Measurements from ENCODE around the gene RHEB. TPM values are rescaled to one million over a fixed set of nuclear protein-coding genes. Genes with fewer than 3 reads are reported as not detected.

Gene RHEB
- total RNA-seq, 1 donor from 2014 or later = 68.3 TPM

DNA sequence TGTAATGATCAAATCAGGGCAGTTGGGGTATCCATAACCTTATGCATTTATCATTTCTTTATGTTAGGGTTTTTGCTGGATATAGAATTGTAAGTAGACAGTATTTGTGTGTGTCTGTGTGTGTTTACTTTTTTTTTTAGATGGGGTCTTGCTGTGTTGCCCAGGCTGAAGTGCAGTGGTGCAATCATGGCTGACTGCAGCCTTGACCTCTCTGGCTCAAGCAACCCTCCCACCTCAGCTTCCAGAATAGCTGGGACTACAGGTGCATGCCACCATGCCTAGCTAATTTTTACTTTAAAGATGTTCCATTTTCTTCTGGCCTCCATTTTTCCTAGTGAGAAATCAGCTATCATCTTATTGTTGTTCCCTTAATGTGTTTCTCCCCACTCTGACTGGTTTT is 10.1 kb upstream of the RHEB start:
- intact Hi-C loops (cut with micrococcal nuclease) = no loop called here

DNA sequence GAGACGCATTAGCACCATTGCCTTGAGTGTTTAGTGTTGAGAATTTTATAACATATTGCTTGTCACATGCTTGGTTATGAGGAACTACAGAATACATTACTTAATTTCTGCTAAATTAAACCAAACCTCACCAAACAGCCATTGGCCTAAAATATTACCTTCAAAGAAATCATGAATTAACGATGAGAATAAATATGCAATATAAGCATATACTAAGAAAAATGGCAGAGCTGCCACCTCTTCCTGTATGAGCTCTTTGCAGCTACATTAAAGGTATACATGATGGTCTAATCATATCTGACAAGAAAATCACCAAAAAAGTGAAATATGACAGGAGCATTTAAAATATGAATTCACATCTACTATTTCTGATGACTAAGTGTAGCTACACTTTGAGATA is 5.2 kb upstream of the RHEB start:
- intact Hi-C loops (cut with micrococcal nuclease) = loop anchor here (5.0 kb wide), 3 partner anchors 352 to 937 kb away; partner anchors contain the start of gene PRKAG2

GRCh38 chr7:151524331-151524730 is 4.6 kb upstream of the RHEB start:
- intact Hi-C loops (cut with micrococcal nuclease) = loop anchor here (5.0 kb wide), 3 partner anchors 353 to 938 kb away; partner anchors contain the start of gene PRKAG2

GRCh38 chr7:151520419-151521261 is 945 bp upstream of the RHEB start:
- intact Hi-C loops (cut with micrococcal nuclease) = loop anchor here (1.0 to 5.0 kb wide), 8 partner anchors 113 to 942 kb away; partner anchors contain the start of genes ABCF2, NUB1 and PRKAG2

- intact Hi-C loops (cut with micrococcal nuclease) = loop anchor here (1.0 to 5.0 kb wide), 11 partner anchors 18 to 1197 kb away; partner anchors contain the start of genes ACTR3C, CHPF2, LRRC61 and XRCC2
Measured at GRCh38 chr7:151518947-151519764, 539 bp downstream of the RHEB start.

DNA sequence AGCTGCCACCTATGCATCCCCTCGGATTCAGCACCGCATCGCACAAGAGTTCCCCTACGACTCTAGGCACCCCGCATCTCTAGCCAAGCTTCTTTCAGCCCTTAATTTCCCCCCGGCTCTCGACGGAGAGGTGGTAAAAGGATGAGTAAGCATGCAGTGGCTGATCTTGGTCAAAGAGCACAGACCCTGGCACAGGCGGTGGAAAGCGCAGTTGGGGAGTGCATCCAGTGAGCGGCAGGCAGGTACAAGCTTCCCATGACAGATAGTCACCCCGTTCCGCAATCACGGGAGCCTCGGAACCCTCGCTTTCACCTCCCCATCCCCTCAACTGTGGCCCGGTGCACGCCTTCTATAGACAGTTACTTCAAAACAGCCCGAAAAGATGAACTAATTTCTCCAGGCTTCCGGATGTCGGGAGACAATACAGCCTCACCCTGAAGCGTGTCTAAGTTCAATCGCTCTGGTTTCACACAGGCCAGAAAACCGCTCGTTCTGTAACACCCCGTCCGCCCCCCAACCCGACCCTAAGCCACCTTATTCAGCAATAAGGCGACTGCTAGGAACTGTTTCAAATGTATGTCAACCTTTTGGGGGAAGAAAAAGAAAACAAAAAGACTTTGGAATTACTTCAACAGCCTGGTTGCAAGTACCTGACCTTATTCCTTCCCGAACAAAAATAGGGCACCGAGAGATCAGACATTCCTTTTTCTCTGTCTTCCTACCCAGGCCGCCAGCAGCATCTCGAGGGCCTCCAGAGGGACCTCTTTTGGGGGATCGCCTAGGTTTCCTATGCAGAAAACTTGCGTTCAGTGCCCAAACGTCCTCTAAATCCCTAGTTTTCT is 1.4 kb downstream of the RHEB start:
- intact Hi-C loops (cut with micrococcal nuclease) = loop anchor here (1.0 to 5.0 kb wide), 9 partner anchors 17 to 1196 kb away; partner anchors contain the start of genes ACTR3C, LRRC61 and XRCC2

DNA sequence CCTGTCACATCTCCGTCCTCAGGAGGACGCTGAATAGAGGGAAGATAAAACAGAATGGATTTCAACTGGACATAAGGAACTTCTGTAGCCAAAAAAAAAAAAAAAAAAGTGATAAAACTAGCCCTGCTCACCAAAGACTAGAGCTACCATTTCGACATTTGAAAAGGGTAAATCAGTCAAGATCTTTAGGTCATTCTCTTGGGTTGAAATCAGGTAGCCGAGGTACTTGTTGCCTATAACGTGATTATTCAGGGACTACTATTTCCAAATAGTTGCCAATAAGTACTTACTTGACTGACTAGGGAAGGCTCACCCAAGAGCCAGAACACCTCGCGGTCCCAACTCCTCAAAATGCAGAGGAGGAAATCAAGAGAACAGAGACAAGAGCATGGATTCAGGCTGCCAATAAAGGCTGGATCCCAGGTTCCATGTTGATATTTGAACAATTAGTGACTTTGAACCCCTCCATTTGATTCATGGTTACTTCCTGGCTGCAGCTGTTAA is 2.0 kb downstream of the RHEB start:
- intact Hi-C loops (cut with micrococcal nuclease) = loop anchor here (1.0 to 5.0 kb wide), 9 partner anchors 16 to 1195 kb away; partner anchors contain the start of genes ACTR3C, LRRC61 and XRCC2

- intact Hi-C loops (cut with micrococcal nuclease) = loop anchor here (1.0 to 5.0 kb wide), 6 partner anchors 8 to 1193 kb away; partner anchors contain the start of genes ACTR3C, LRRC61 and XRCC2
Measured at GRCh38 chr7:151515276-151515565, 4.5 kb downstream of the RHEB start.

DNA sequence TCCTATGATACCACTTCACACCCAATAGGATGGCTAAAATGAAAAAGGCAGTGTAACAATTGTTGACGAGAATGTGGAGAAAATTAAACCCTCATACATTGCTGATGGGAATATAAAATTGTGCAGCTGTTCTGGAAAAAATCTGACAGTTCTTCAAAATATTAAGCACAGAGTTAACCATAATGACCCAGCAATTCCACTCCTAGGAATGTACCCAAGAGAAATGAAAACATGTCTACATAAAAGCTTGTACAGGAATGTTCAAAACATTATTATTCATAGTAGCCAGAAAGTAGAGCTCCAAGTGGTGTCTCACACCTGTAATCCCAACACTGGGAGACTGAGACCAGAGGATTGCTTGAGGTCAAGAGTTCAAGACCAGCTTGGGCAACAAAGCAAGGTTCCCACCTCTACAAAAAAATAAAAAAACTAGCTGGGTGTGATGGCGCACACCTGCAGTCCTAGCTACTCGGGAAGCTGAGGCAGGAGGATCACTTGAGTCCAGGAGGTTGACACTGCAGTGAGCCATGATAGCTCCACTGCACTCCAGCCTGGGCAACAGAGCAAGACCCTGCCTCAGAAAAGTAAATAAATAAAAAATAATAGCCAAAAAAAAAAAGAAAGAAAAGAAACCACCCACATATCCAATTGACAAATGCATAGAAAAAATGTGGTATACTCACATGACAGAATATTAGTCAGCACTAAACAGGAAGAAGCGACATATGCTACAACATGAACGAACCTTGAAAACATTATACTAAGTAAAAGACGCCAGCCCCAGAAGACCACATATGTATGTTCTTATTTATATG is 5.0 kb downstream of the RHEB start:
- intact Hi-C loops (cut with micrococcal nuclease) = loop anchor here (1.0 to 5.0 kb wide), 6 partner anchors 7 to 1192 kb away; partner anchors contain the start of genes ACTR3C, LRRC61 and XRCC2

DNA sequence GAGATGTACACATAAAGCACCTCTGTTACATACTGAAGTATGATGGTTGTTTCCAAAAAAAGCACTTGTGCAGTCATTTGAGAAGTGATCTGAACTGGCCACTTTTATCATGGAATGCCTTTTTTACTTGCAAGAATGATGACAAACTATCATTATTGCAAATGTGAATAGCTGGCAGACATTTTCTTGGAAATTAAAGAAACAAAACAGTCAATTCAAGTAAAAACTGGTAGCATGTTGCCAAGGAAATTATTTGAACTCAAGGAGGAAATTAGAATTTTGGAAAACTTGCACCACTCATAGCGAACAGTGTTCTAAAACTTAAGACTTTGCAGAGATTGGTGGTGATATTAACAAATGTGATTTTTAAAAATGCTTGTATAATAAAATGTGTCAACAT is 6.6 kb downstream of the RHEB start:
- intact Hi-C loops (cut with micrococcal nuclease) = no loop called here

GRCh38 chr7:151512353-151512752 is 7.3 kb downstream of the RHEB start:
- intact Hi-C loops (cut with micrococcal nuclease) = no loop called here

DNA sequence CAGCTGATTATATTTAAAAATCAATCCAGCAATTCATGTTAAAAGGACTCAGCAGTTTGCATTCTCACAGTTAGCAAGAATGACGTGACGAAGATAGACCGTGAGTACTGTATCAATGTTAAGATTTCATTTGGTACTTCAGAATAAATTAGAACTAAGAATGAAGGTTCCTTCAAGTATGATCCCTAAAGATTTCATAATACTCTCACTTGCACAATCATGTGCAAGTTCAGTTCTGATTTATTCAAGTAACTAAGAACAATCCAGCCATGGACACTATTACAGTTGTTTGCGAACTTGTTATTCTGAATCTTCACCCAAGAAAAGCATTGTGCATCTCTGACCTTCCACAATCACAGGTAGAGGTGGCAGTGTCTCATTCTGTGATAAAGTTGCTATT is 7.7 kb downstream of the RHEB start:
- intact Hi-C loops (cut with micrococcal nuclease) = no loop called here

DNA sequence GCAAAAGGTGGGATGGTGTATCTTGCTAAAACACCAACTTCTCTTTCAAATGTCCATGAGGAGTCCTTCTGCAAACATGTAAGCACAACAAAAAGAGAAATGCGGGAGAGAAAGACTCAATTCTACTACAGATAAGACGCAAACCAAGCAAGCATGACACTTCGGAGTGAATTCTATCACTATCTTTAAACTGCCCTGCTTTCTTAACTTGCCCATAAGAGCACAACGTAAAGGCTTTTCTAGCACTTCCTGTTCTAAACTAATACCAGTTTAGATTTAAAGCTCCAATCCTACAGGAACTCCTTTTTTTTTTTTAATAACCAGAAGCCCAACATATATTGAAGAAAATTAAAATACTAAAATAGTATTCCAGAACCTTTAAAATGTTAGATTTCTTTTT is 8.4 kb downstream of the RHEB start:
- intact Hi-C loops (cut with micrococcal nuclease) = no loop called here

DNA sequence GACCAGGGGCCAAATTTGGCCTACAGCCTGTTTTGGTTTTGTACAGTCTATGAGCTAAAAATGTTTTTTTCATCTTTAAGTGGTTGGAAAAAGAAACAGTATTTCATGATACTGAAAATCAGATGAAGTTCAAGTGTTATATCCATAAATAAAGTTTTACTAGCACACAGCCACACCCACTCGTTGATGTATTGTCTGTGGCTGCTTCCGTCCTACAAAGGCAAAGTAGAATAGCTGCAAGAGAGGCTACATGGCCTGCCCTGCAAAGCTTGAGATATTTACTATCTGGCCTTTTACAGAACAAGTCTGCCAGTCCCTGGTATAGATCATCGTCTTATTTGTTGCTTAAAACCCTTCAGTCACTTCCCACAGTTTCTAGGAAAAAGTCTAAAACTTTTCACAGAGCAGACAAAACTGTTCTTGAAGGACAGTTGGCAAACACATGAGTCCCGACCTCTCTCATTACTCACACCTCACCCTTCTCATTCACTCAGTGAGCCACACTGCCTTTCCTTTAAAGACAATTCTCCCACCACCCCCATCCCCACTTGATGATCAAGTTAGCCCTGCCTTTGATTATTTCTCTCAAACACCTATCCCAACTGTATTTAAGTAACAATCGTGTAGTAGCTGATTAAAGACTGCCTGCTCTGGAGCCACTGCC is 9.9 kb downstream of the RHEB start:
- intact Hi-C loops (cut with micrococcal nuclease) = no loop called here

GRCh38 chr7:151508991-151509390 is 10.7 kb downstream of the RHEB start:
- intact Hi-C loops (cut with micrococcal nuclease) = no loop called here

GRCh38 chr7:151507806-151508205 is 11.9 kb downstream of the RHEB start:
- intact Hi-C loops (cut with micrococcal nuclease) = loop anchor here (1.0 kb wide), 1 partner anchor 7 kb away; no protein-coding TSS in a partner anchor

DNA sequence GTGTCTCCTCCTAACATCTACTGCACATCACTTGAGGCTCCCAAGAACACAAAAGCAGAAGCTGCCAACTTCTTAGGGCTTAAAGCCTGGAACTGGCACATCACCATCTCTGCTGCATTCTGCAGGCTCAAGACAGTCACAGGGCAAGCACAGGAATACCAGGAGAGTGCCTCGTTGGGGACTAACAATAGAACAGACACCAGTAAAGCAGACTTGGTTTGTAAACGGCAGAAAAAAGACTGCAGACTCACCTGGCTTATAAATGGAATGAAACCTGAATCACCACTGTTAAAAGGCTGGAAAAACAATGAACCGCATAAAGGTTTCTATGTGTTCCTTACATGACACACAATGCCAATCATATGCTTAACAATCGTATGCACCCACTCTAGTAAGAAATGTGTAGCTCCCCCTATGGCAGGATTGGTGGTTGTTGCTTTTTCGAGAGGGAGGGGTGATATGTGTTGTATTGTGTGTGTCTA is 12.8 kb downstream of the RHEB start:
- intact Hi-C loops (cut with micrococcal nuclease) = loop anchor here (1.0 kb wide), 1 partner anchor 8 kb away; no protein-coding TSS in a partner anchor

GRCh38 chr7:151505836-151506468 is 13.7 kb downstream of the RHEB start:
- intact Hi-C loops (cut with micrococcal nuclease) = no loop called here
